KBM-7 (cell line): ENCODE measurements around the gene LINC01488.

Experiments
- DNase-seq: peaks from one replicate; pipeline ENCODE4 v3.0.0-alpha.2; 2015
- in situ Hi-C: fragments of 300-500 bp; cut with MboI; formaldehyde crosslinking; loops from 2 replicates; pipeline ENCODE4 v1.14.3; 2020; ENCODE audit warnings: low sequenced_read_pairs, low pct_unique_long_range_greater_than_20kb, mixed read lengths

LINC01488 gene

GRCh38 chr11:69489031-69489745 is 7.7 kb downstream of the LINC01488 start:
- in situ Hi-C loops: no loop called here

DNA sequence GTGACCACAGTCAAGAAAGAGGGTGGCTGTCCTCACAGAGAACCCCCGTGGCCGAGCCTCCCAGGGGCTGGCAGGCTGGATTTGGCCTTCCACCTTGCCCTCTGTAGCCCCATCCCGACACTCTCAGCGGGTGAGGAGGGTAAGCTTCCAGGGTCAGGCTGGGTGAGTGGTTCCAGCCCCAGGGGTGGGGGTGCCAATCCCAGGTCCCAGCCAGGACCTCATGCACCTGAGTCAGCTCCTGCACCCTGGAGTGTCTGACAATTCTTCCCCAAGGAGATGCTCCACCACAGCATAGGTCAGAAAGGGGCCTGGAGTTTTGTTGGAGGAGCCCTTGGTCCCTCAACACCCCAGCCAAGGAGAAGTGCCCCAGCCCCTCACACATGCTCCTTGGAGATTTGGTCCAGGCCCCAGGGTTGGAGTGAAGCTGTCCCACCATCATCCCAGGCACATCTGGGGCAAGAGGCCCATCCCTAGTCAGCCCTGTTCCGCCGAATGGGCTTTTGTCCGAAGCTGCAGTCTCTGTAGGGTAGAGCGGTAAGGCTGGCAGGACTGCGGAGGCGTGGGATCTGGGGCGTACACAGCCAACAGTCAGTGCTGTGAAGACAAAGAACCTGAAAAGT is 8.4 kb downstream of the LINC01488 start:
- in situ Hi-C loops: no loop called here
- no peak for DNase-seq

More at GRCh38 chr11:69489031-69489745, 7.7 kb downstream of the LINC01488 start:
- DNase-seq: no peak

GRCh38 chr11:69490516-69490915 is 9.1 kb downstream of the LINC01488 start:
- in situ Hi-C loops: no loop called here
- no peak for DNase-seq

- in situ Hi-C loops: no loop called here
- no peak for DNase-seq
Observed at GRCh38 chr11:69491071-69492031, 9.9 kb downstream of the LINC01488 start.

DNA sequence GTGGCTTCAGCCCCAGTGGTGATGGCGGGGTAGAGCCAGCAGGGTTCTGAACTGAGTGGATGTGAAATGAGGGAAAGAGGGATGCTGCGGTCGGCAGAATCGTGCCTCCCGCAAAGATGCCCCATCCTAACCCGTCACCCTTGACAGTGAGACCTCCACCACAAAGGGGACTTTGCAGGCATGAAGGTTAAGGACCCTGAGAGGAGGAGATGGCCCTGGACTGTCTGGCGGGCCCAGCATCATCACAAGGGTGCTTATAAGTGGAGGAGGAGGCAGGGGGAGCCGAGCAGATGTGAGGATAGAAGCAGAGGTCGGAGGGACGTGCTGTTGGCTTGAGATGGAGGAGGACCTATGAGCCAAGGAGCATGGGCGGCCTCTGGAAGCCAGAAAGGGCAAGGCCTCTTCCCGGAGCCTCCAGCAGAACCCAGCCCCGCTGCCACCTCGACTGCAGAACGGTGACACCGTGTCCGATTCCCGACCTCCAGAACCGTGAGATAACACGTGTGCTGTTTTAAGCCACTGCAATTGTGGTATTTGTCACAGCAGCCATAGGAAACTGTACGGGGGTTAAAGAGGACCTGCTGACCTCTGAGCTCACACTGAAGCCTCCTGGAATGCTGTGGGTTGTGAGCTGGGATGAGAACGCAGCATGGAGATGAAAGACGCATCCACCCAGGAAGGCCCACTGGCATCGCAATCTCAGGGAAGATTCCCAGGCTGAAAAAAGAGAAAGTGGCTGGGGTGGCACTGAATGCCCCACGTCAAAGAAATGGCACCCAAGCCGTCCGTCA is 10.9 kb downstream of the LINC01488 start:
- in situ Hi-C loops: no loop called here
- no peak for DNase-seq

GRCh38 chr11:69493931-69494821 is 12.7 kb downstream of the LINC01488 start:
- in situ Hi-C loops: no loop called here

DNA sequence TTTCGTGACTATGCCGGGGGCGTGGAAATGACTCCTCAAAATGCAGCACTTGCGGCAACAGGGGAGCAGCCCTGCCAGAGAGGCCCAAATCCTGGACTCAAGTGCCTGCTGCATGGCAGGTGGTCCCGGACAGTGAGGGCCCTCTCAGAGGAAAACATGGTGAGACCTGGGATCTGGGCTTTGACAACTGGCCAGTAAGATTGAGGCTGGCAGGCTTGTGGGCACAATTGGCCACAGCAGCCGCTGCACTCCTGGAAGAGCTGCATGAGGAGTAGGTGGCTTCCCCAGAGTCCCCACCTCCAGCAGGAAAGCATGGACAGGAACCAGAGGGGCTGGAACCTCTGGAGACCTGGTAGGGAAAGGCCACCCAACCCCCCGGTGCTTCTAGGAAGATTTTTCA is 13.4 kb downstream of the LINC01488 start:
- in situ Hi-C loops: no loop called here
- DNase-seq: no peak

More at GRCh38 chr11:69493931-69494821, 12.7 kb downstream of the LINC01488 start:
- DNase-seq: no peak

- in situ Hi-C loops: no loop called here
- no peak for DNase-seq
Observed at GRCh38 chr11:69495441-69496201, 14.2 kb downstream of the LINC01488 start.

GRCh38 chr11:69496202-69496557 is 14.7 kb downstream of the LINC01488 start:
- no peak for DNase-seq
- in situ Hi-C loops: no loop called here

DNA sequence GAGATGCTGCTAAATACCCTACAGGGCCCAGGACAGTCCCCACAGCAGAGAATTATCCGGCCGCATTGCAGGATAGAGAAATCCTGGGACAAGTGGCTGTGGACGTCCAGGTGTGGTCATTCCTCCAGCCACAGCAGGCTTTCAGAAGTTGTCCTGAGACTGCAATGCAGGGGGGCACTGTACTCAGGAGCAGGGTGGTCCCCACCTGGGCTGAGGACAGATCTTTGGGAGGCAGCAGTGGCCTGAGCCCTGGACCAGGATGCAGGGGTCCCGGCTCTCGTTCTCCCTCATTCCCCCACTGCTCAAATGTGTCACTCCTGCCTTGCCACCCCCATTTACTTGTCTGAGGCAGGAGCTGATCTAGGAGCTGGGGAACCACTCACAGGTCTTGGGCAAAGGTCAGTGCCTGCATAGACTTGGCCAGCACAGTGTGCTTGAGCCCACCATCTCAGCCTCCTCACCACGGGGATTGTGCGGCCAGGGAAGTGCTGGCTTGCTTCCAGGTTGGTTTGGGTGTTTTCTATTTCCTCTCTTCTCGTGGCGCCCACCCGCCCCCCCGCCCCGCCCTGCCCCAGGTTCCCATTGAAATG is 15.3 kb downstream of the LINC01488 start:
- in situ Hi-C loops: no loop called here
- DNase-seq: no peak

GRCh38 chr11:69497221-69497787 is 15.8 kb downstream of the LINC01488 start:
- in situ Hi-C loops: no loop called here
- DNase-seq: no peak

- no peak for DNase-seq
- in situ Hi-C loops: no loop called here
Observed at GRCh38 chr11:69498614-69499175, 17.2 kb downstream of the LINC01488 start.

- in situ Hi-C loops: no loop called here
- DNase-seq: no peak
Observed at GRCh38 chr11:69499186-69499917, 17.9 kb downstream of the LINC01488 start.

DNA sequence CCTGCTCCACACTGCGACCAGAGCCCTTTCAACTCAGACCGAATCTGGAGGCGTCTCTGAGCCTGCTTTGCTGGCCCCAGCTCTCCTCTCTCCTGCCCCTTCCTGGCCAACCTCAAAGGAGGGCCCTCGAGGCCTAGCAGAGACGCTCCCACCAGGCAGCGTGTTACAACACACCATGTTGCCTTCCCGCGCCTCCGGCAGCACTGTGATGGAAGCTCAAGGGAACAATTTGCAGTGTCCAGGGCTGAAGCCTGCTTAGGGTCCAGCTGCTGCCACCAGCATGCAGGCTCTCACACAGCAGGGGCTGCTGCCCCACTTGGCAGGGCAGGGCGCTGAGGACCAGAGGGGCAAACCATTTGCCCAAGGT is 18.4 kb downstream of the LINC01488 start:
- in situ Hi-C loops: no loop called here
- DNase-seq: no peak

GRCh38 chr11:69500285-69501120 is 19.0 kb downstream of the LINC01488 start:
- no peak for DNase-seq
- in situ Hi-C loops: no loop called here
